HG03097 (cell line): ENCODE measurements around the gene USP1.

Source experiments
- ATAC-seq: cut with Tn5 transposase; IDR thresholded peaks from one replicate; pipeline ENCODE4 v1.9.1; 2021; ENCODE audit not compliant: unreplicated experiment, low FRiP score

Gene USP1

GRCh38 chr1:62426237-62426636, 10.6 kb upstream of the USP1 start:
- ATAC-seq: no peak

DNA sequence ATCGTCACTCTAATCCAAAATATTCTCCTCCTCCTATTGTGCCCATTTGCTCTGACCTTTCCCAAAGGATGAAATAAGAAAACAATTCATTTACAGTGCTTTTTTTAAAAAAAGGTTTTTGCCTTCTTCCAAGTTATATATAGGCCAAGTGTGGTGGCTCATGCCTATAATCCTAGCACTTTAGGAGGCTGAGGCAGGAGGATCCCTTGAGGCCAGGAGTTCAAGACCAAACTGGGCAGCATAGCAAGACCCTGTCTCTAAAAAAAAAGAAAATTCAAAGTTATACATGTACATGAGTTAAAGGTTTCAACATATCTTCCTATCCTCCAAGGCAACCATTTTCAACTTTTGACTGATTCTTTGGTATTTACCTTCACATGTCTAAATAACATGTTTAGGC, 10.1 kb upstream of the USP1 start:
- no peak for ATAC-seq

DNA sequence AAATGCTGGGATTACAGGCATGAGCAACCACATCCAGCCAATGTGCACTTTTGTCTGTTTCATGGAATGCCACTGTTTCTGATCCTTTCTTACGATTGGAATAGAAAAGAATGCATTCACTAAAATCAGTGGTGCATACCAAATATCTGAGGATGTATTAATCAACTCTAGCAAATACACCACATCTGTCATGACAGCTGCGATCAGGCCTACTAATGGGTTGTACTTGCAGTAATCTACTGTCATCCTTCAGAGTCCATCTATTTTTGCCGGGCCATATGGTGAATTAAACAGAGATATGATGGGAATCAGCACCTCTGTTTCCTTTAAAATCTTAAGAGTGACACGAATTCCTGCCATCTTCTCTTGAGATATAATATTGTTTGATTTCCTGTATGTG, 8.5 kb upstream of the USP1 start:
- no peak for ATAC-seq

DNA sequence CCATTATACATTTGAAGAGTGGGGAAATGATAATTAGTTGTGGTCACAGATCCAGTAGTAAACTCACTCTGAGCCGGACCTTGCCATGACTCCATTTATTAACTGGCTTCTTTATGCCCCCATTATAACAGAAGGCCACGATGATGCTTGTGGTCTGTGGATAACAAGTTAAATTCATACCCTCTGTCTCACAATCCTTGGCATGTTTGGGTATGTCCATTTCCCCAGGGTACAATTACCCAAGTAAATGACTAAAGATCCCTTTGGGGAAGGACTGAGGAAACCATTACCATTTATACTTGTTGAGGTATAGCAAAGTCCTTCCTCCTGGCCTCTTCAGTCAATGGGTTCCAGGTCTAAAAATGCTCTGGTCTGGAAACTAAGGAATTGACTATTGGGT, 7.3 kb upstream of the USP1 start:
- ATAC-seq: no peak

DNA sequence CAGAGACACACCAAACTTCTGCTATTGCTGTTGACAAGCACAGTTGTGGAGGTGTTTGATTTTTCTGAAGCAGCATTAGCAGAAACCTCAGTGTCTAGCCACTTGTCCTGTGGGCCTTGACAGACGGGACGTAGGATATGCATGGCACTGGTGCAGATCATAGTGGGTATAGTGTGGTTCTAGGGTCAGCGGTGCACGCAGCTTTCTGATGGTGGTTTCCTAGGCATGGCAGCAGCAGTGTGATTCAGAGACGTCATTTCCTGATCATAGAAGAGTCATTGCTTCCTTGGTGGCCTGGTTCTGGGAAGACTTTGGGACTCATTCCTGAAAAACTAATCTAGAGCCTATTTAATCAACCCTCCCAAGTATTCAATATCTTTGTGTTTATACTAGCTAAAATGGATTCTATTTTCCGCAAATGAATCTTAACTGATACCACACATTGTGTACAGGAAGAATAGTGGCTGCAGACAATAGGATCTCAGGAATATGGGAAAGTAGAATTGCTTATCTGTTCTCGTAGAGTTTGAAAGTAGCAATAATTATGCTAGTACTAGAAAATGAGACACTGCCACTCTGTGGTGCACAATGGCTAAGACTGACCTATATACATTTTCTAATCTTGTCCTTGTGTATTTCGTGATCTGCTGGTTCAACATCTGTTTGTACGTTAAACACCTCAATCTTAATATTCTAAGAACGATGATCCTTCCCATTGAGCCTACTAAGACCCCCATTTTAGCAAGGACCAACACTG, 2.8 kb upstream of the USP1 start:
- no peak for ATAC-seq

- no peak for ATAC-seq
Measured at GRCh38 chr1:62434618-62435001, 2.2 kb upstream of the USP1 start.

GRCh38 chr1:62435231-62436038, 1.4 kb upstream of the USP1 start:
- no peak for ATAC-seq

- no peak for ATAC-seq
Measured at GRCh38 chr1:62436039-62436465, 797 bp upstream of the USP1 start.

DNA sequence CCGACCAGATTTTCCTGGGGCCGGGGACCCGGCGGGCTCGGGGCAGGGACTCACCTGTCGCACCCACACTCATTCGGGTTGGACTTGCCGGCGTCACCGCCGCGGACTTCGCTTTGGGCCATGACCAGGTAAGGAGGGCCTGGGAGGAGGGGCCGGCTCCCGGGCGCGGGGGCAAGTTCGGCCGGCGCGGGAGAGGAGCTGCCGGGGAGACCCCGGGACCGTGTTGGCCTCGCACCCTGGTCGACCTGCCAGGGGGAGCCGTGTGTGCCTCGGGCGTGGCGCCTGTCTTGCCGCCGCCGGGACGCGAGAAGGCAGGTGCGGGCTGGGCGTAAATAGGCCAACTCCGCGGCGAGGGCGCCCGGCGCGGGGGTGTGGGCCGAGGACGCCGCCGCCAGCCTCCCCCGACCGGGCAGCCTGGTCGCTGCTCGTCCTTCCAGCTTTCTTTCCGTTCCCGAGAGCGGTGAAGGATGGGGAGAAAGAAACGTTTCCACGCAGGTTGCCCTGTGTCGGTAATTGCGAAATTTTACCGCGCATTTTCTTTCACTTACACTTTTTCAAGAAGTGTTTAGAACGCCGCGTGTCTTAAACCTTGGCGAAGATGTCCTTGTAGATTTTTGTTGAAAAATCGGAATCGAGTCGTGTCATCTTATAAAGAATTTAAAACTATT, 558 bp downstream of the USP1 start:
- ATAC-seq: no peak

GRCh38 chr1:62438163-62438562, 1.3 kb downstream of the USP1 start:
- no peak for ATAC-seq

GRCh38 chr1:62439652-62440371, 3.0 kb downstream of the USP1 start:
- ATAC-seq: peak; percentile 24

DNA sequence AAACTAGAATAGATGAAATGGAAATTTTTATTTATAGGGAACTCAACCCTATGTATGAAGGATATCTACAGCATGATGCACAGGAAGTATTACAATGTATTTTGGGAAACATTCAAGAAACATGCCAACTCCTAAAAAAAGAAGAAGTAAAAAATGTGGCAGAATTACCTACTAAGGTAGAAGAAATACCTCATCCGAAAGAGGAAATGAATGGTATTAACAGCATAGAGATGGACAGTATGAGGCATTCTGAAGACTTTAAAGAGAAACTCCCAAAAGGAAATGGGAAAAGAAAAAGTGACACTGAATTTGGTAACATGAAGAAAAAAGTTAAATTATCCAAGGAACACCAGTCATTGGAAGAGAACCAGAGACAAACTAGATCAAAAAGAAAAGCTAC, 7.9 kb downstream of the USP1 start:
- no peak for ATAC-seq

- ATAC-seq: no peak
Measured at GRCh38 chr1:62448221-62448933, 11.5 kb downstream of the USP1 start.

DNA sequence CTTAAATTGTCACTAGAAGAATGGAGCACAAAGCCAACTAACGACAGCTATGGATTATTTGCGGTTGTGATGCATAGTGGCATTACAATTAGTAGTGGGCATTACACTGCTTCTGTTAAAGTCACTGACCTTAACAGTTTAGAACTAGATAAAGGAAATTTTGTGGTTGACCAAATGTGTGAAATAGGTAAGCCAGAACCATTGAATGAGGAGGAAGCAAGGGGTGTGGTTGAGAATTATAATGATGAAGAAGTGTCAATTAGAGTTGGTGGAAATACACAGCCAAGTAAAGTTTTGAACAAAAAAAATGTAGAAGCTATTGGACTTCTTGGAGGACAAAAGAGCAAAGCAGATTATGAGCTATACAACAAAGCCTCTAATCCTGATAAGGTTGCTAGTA, 13.5 kb downstream of the USP1 start:
- ATAC-seq: no peak

GRCh38 chr1:62452951-62453350, 16.1 kb downstream of the USP1 start:
- ATAC-seq: no peak

GRCh38 chr1:62457955-62458354, 21.1 kb downstream of the USP1 start:
- no peak for ATAC-seq

DNA sequence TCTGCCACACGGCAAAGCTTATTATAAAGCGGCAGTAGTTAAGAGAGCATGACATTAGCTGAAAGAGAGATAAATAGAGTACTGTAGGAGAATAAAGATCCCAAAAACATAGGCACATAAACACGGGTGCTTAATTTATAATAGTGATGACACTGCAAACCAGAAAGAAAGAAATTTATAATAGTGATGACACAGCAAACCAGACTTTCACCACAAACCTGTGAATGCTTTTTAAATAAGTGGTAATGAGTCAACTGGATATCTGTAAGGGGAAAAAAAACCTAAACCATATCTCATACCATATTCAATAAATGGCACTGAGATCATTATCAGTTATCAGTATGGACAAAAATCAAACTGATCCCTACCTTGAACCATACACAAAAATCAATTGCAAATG, 25.5 kb downstream of the USP1 start:
- ATAC-seq: no peak

- no peak for ATAC-seq
Measured at GRCh38 chr1:62467092-62467491, 30.2 kb downstream of the USP1 start.

GRCh38 chr1:62476525-62477219, 39.8 kb downstream of the USP1 start:
- no peak for ATAC-seq

DNA sequence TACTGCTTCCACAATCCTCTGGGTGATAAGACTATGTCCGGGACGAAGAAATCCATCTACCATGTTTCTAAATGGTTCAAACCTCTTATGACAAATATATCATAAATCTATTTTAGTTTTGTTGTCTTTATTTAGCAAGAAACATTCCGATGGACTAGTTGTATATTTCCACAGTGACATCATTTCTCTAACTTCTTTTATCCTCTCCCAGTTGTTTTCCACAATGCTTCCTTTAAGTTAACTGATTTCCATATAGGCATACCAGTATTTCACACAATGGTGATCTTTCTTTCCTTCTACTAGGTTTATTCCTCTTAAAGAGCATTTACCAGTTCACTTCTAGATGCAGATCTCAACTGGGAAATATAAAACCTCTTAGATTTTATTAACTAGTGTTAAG, 44.8 kb downstream of the USP1 start:
- ATAC-seq: no peak
